ENCODE data around the gene MRTFA.

- TF ChIP-seq CTCF (IDR thresholded peaks at IDR 0.05) (no peak), POLR2A (IDR thresholded peaks at IDR 0.05) (no peak)
These were observed 58.3 kb downstream of the MRTFA start for GRCh38 chr22:40578171-40578570.

Measured in right lobe of liver (tissue), 4 donors.